ENCODE results near the gene TYW1B.
"Not testable (repeated sequence)": the region's sequence is repeated elsewhere in the genome, so short reads cannot be mapped to it uniquely, and the experiment has no call there.

The TYW1B gene

GRCh38 chr7:72538856-72539255 is 289.1 kb downstream of the TYW1B start:
- TF ChIP-seq CTCF (conservative IDR thresholded peaks at IDR 0.05) = no peak
- TF ChIP-seq ZFX (IDR thresholded peaks at IDR 0.05) = no peak
- no peak overlapping the region for H3K27ac ChIP-seq

- no peak overlapping the region for H3K27ac ChIP-seq
- TF ChIP-seq ZFX (IDR thresholded peaks at IDR 0.05) (no peak), CTCF (conservative IDR thresholded peaks at IDR 0.05) (no peak)
Measured at GRCh38 chr7:72538147-72538546, 289.9 kb downstream of the TYW1B start.

- not testable (repeated sequence) for H3K27ac ChIP-seq
Measured at GRCh38 chr7:72536038-72536437, 292.0 kb downstream of the TYW1B start.

- not testable (repeated sequence) for H3K27ac ChIP-seq
Measured at GRCh38 chr7:72531048-72531447, 297.0 kb downstream of the TYW1B start.
